Tibial nerve (tissue), 3 donors: ENCODE measurements around the gene MAGEA4.

Experiments used
- CTCF ChIP-seq, 5 experiments: fragments of 200-600 bp in 3 of 5; fragments of 450-650 bp in 2 of 5; sonication (generic) in 3 of 5; IDR thresholded peaks; one replicate each; pipeline ENCODE4 v1.5.1; 2016 to 2019; ENCODE audit warnings: antibody characterized with exemption in 5 of 5, mild to moderate bottlenecking in 3 of 5, moderate library complexity in 2 of 5
- POLR2A ChIP-seq, 2 donors: fragments of 450-650 bp; IDR thresholded peaks; one replicate each; pipeline ENCODE4 v1.6.1; 2017; ENCODE audit warnings: antibody characterized with exemption in 2 of 2, mild to moderate bottlenecking in 2 of 2, moderate library complexity in 2 of 2

GRCh38 chrX:151922692-151923091 lies 10.0 kb downstream of the MAGEA4 start:
- TF ChIP-seq CTCF (IDR thresholded peaks at IDR 0.05) (no peak), POLR2A (IDR thresholded peaks at IDR 0.05) (no peak)
